GM21390 (cell line): ENCODE measurements around the gene NOC2L.
A peak's percentile ranks its signal among the peaks of the same experiment; 100 is the strongest.
"Not testable (repeated sequence)": the region's sequence is repeated elsewhere in the genome, so short reads cannot be mapped to it uniquely, and the experiment has no call there.

ENCODE experiments used
- ATAC-seq: cut with Tn5 transposase; IDR thresholded peaks from one replicate; pipeline ENCODE4 v1.9.1; 2021; ENCODE audit not compliant: unreplicated experiment

Gene NOC2L

GRCh38 chr1:963746-964525 lies 4.9 kb upstream of the NOC2L start:
- ATAC-seq: no peak

- ATAC-seq: no peak
These were observed 4.2 kb upstream of the NOC2L start for GRCh38 chr1:963301-963651.

GRCh38 chr1:962381-963300 lies 3.6 kb upstream of the NOC2L start:
- ATAC-seq: no peak

GRCh38 chr1:961132-961669 lies 2.1 kb upstream of the NOC2L start:
- ATAC-seq: no peak

DNA sequence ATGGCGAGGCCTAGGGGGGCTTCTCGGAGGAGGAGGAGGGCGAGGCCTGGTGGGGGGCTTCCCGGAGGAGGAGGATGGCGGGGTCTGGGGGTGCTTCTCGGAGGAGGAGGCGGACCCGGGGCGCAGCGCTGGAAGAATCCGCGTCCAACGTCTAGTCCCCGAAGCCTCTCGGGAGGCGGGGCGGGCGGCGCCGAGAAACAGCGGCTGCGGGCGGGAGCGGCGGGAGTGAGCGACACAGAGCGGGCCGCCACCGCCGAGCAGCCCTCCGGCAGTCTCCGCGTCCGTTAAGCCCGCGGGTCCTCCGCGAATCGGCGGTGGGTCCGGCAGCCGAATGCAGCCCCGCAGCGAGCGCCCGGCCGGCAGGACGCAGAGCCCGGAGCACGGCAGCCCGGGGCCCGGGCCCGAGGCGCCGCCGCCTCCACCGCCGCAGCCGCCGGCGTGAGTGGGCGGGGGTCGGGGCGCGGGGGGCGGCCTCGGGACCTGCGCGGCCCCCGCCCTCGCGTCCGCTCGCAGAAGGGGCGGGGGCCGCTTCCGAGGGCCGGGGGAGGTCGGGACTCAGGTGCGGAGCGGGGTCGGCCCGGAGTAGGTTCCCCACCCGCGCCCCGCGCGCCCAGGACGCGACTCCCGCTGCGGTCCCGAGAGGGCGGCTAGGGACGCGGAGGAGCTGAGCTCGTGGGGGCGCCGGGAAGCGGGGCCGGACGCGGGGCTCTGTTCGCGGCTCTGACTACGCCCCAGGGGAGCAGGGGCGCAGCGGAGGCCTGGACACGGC lies 1.5 kb upstream of the NOC2L start, which contains the start of gene KLHL17:
KLHL17 (plus strand) TSS at position 222 of the 769 bp plus-strand sequence; CDS start at position 332, 110 bp downstream.
- peak; percentile 58 for ATAC-seq

GRCh38 chr1:959731-960362 lies 791 bp upstream of the NOC2L start:
- ATAC-seq: no peak

DNA sequence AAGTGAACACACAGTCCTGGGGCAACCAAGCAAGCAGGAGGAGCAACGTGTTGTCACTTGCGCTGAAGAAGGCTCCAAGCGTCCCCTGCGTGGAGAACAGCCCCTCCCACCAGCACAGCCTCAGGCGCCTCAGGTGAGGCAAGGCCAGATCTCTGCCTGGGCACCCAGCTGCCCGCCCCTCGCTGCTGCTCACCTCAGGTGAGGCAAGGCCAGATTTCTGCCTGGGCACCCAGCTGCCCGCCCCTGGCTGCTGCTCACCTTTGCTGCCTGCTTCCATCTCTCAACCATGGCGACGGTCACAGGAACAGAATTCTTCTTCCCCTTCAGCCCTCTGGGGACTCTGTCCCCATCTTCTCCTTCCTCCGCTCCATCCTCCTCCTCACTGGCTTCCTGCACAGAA lies 2.4 kb downstream of the NOC2L start:
- no peak for ATAC-seq

GRCh38 chr1:955474-955873 lies 3.6 kb downstream of the NOC2L start:
- no peak for ATAC-seq

DNA sequence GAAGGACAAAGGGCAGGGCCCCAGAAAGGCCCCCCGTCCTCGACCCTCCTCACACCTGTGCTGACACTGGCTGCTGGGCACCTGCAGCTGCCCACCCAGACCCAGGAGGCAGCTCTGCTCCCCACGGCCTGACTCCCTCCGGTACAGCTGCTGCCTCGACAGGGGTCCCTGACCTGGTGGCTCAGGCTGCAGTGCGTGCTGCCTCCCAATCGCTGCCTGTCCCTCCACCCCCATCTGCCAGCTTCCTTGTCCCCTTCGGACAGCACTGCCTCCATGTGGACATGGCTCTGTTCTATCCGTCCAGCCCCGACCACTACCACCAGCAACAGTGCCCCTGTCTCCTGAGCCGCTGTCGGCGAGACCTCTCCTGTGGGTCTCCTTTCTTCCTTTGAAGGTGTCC lies 4.1 kb downstream of the NOC2L start:
- ATAC-seq: no peak

- no peak for ATAC-seq
These were observed 5.3 kb downstream of the NOC2L start for GRCh38 chr1:953524-954320.

DNA sequence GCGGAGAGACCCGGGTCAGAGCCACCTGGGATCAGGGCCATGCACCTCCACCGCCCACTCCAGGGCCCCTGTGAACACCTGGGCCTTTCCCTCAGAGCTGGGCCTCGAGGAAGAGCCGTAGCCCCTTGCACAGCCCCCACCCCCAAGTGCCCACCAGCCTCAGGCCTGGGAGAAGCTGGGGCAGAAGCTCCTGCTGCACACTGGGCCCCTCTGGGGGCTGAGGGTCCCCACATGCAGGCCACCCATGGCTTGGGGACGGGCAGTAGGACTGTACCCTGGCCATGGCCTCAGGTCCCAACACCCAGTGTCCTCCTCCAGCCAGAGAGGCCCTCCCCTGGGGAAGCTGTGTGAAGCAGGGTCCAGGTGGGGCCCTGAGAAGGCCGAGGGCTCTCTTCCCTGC lies 6.5 kb downstream of the NOC2L start:
- no peak for ATAC-seq

- ATAC-seq: no peak
These were observed 6.9 kb downstream of the NOC2L start for GRCh38 chr1:952201-952600.

DNA sequence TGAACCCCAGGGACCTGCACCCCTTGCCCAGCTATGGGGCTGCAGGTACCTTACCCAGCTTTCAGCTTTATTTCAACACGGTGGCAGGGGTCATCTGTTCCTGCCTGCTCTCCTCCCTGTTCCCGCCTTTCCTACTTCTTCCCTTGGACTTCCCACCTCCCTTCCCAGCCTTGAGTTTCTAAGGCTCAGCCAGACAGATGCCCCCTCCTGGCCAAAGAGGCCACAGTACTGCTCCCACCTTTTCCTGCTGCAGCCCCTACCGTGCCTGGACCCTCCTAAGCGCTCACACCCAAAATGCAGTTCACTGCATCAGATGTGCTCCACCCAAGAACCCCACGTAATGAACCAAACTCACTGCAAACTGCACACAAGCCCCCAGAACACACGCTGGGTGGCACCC lies 7.7 kb downstream of the NOC2L start:
- no peak for ATAC-seq

DNA sequence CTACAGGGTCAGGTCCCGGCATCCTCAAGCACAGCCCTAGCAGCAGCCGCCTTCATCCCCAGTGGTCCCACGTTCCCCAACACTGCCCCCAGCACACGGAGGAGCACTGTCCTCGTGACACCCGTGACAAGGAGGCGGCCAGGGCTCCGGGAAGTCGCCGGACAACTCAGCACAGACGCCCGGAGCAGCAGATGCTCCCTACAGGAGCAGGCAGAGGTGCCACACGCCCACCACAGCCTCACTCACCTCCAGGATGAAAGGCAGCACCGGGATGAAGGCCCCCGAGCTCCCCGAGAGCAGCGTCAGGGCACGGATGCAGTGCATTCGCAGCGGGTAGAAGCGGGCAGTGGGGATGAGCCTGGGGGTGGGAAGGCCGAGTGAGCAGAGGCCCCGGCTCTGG lies 8.2 kb downstream of the NOC2L start:
- ATAC-seq: no peak

DNA sequence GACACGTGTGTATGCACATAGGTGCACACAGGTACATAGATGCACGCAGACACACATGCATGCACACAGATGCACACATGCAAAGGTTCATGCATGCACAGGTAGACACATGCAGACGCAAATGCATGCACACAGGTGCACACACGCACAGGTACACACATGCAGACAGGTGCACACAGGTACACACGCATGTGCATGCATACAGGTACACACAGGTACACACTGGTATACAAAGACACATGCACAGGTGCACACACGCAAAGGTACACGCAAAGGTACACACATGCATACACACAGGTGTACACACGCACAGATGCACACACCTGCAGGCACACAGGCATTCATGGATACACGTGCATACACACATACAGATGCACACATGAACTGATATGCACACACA lies 8.8 kb downstream of the NOC2L start:
- no peak for ATAC-seq

- no peak for ATAC-seq
These were observed 11.1 kb downstream of the NOC2L start for GRCh38 chr1:947958-948357.

DNA sequence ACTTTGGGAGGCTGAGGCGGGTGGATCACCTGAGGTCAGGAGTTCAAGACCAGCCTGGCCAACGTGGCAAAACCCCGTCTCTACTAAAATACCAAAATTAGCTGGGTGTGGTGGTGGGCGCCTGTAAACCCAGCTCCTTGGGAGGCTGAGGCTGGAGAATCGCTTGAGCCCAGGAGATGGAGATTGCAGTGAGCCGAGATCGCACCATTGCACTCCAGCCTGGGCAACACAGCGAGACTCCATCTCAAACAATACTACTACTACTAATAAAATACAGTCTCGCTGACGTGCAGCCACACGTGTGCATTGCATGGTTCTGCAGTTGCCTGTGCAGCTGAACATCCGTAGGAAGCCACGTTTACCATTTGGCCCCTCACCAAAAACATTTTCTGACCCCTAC lies 12.2 kb downstream of the NOC2L start:
- ATAC-seq: not testable (repeated sequence)

DNA sequence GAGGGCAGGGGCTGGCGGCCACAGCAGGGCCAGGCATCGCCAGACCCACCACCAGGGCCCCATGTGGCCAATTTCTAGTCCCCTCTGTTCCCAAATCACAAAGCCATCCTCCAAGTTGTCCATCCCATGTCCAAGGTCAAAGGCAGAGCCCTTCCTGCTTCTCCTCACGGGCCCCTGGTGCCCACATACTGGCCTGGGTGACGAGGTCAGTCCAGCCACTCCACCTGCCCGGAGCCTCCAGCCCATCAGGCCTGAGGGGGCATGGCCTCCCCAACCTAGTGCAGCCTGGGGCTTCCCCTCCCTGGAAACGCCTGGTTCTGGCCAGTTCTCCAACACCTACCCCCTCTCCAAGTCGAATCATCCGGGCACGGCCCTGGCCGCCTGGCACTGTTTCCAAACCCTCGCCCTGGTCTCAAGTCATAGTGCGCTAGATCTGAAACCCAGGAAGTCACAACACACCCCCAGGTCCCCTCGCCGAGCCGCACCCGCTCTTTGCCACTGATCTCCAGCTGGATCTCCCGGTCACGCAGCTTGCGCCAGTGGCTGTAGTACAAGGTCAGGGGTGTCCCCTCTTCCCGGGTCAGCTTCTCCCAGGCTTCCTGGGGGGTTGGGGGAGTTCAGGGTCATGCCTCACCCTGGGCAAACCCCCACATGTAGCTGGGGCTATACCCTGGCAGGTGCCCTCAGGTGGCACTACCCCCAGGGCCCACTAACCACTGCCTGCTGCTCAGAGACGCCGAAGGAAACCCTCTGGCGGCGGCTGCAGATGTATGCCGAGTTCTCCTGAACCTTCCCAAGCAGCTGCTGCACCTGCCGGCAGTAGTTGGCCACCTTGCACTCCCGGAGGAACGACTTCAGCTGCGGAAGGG lies 13.1 kb downstream of the NOC2L start:
- no peak for ATAC-seq
